GM12801 (cell line): ENCODE results near the gene BPIFB6.

Experiments
- TF ChIP-seq, protein P1 (sequence below): IDR thresholded peaks from one replicate; pipeline ENCODE4 v1.5.1; 2011; ENCODE audit warnings: control low read depth; ENCODE audit not compliant: insufficient read length; ENCODE audit errors: extremely low read depth

Gene BPIFB6

DNA sequence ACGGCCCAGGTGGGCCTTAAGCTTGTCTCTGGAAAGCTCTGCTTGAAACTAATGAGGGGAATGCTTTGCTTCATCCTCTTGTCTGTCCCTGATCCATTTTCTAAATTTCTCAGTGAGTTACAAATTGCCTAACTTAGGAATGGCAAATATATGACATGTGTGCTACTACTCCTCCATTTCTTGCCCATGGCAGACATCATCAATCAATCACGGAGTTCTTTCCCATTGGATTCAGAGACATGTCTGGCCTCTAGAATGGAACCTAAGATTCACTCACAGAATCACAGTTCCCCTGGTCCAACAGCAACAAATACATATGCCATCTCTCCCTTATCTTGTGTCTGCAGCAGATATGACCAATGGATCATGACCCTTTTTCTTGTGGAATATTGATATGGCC, 41.4 kb downstream of the BPIFB6 start:
- TF ChIP-seq, protein P1, sequence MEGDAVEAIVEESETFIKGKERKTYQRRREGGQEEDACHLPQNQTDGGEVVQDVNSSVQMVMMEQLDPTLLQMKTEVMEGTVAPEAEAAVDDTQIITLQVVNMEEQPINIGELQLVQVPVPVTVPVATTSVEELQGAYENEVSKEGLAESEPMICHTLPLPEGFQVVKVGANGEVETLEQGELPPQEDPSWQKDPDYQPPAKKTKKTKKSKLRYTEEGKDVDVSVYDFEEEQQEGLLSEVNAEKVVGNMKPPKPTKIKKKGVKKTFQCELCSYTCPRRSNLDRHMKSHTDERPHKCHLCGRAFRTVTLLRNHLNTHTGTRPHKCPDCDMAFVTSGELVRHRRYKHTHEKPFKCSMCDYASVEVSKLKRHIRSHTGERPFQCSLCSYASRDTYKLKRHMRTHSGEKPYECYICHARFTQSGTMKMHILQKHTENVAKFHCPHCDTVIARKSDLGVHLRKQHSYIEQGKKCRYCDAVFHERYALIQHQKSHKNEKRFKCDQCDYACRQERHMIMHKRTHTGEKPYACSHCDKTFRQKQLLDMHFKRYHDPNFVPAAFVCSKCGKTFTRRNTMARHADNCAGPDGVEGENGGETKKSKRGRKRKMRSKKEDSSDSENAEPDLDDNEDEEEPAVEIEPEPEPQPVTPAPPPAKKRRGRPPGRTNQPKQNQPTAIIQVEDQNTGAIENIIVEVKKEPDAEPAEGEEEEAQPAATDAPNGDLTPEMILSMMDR, result no peak

DNA sequence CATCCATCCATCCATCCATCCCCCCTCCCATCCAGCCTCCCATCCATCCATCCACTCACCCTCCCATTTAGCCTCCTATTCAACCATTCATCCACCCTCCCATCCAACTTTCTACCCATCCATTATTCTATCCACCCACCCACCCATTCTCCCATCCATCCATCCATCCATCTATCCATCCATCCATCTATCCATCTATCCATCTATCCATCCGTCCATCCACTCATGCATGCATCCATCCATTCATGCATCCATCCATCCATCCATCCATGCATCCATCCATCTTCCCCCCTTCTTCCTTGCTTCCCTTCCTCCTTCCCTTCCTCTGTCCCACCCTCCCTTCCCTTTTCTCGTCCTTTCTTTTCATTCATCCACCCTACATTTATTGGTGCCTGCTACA, 43.2 kb downstream of the BPIFB6 start:
- TF ChIP-seq, protein P1, result no peak

DNA sequence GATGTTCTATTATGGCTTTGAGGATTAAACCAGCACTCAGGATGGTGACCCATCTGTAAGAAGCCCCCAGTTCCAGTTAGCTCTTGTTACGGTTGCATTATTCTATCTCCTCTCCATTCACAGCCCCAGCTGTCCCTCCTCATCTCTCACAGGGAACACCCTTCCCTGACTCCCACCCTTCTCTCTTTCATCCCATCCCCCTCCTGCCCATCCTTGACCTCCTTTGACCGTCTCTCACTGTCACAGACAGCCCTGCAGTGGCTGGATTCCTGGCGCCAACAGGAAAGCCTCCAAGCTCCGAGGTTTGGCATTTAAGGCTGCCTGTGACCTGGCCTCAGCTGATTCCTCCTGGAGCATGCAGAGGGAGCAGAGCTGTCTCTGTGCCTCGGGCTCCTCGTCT, 43.8 kb downstream of the BPIFB6 start:
- TF ChIP-seq, protein P1, result no peak

DNA sequence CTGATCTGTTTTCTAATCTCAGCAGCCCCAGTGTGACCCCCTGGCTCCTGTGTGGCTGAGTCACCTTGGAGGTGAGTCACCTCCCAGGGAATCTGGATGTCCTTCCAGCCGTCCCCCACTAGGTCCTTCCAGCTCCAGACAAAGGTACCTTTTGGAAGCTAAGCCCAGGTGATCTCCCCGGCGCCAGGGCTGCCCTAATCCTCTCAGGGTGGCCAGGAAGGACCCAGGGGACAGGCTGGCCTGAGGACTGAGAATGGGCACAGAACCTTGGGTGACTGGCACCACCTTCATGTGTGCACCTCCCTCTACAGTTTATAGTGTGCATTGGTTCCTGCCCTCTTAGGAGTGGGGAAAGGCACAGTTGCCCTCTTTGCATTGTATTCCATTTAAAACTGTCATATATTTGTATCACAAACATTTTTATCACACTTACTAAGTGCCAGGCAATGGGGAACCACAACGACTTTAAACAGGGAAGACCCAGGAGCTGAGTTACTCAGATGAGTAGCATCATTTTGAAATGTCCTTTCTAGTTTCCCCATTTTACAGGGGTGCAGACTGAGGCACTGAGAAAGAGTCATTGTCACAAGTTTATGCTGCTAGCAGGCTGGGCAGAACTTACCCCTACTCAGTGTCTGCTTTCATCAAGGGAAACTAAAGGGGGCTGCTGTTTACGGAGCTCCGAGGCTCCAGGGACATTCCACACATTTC, 45.4 kb downstream of the BPIFB6 start:
- TF ChIP-seq, protein P1, result no peak

DNA sequence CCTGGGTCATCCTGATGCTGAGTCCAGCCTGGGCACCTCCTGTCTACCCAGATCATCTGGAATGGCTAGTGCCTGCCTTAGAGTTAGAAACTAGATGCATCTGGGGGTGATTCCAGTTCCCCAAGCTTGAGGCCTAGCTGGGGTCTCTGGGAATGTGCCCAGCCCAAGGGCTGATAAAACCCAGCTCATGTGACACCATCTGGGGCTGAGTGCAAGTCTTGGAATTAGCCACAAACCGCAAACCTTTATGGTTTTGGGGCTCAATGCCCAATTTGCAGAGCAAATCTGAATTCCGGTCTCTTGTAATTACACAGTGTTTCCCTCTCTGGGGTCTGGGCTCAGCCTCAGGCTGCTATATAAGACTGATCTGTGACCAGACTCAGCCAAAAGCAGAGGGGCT, 47.8 kb downstream of the BPIFB6 start, which contains the start of gene BPIFB4:
Gene BPIFB4 (plus strand): TSS at position 385 of the 400 bp plus-strand sequence. CDS start 1,884 bp downstream, outside the sequence.
- TF ChIP-seq, protein P1, result no peak

DNA sequence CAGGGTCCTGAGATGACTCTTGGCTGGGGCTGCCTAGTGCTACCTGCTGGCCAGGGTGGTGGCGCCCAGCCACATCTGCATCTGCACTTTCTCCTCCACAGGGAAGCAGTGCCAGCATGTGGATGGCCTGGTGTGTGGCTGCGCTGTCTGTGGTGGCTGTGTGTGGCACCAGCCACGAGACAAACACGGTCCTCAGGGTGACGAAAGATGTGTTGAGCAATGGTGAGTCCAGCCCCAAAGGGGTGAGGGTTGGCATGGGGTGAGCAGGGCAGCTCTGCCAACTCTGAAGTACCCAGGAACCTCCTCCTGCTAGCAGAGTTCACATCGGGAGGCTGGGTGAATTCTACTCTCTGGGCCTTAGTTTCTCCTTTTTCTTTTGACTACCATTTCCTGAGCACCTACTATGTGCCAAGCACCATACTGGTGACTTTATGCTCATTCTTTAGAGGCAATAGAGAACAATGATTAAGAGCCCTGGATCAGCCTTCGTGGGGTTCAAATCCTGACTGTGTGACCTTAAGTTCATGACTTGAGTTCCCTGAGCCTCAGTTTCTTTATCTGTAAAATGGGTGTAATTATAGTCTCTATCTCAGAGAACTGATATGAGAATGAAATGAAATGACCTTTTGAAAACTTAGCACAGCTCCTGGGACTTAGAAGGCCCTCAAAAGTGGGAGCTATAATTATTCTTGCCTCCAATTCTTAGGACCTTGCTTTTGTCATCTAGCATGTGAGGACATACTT, 50.1 kb downstream of the BPIFB6 start:
- TF ChIP-seq, protein P1, result no peak

DNA sequence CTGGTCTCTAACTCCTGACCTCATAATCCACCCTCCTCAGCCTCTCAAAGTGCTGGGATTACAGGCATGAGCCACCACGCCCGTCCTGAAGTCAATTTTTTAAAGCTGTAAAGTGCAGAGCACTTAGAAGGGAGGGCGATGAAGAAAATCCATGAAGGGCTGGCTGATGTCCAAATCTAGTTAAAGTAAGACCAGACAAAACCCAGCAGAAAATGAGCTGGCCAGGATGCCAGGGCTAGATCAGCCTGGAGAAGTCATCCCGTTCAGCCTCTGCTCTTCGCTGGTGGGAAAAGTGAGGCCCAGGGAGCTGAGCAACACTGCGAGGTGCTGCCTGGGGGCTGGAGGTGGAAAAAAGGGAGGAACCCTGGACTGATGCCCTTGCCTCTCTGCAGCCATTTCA, 51.1 kb downstream of the BPIFB6 start:
- TF ChIP-seq, protein P1, result no peak
